ENCODE results near the gene TMEM94.

DNA sequence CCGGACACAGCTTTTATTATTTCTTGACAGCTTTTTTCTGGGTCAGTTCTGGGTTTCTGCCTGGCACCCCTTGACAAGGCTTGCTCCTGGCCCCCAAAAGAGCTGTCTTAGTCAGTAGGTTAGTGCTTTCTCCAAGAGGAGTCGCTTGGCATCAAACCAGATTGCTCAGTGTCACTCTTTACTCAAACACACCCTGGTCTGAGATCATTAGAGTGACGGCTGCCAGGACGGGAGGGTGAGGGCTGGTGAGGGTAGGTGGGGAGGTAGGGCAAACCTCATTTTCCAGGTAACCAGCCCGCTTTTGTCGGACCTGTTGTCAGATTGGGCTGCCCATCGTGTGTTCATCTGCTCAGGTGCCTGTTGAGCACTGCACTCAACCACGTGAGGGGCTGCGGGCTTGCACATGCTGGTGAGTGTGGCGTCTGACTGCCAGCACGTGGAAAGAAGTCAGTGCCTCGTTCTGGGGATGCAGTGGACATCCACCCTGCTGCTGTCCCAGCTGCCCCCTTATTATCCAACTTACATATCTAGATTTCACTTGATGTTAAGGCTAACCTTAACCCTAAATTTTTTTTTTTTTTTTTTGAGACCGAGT lies 12.4 kb downstream of the TMEM94 start:
- no peak for TF ChIP-seq POLR2A (IDR thresholded peaks at IDR 0.05; ENCODE audit: low read depth, low read length)
- TF ChIP-seq SPI1 (IDR thresholded peaks at IDR 0.05; ENCODE audit: low read depth, low read length), result no peak
- no peak for TF ChIP-seq POLR2AphosphoS5 (IDR thresholded peaks at IDR 0.05; ENCODE audit: low read depth, low read length)
- no peak for TF ChIP-seq TAF1 (IDR thresholded peaks at IDR 0.05; ENCODE audit: low read depth, low read length)

All from GM12891 (cell line).